ENCODE measurements around the gene TRAK2.
A peak's percentile ranks its signal among the peaks of the same experiment; 100 is the strongest.
"Not testable (repeated sequence)": the region's sequence is repeated elsewhere in the genome, so short reads cannot be mapped to it uniquely, and the experiment has no call there.

The TRAK2 gene

GRCh38 chr2:201451292-201452057 lies at the start of gene TRAK2, which contains the start of gene STRADB:
TRAK2 (minus strand) TSS chr2:201451458; CDS start chr2:201420507, 30,951 bp downstream.
STRADB (plus strand) TSS chr2:201451740; CDS start chr2:201454841, 3,101 bp downstream.
- TF ChIP-seq CTCF (IDR thresholded peaks at IDR 0.05; ENCODE audit: insufficient read depth, low read depth, low read length, missing control alignments) = peak; percentile 31

GRCh38 chr2:201500534-201500933 lies 49.3 kb upstream of the TRAK2 start:
- no peak for DNase-seq (ENCODE audit: low read depth)
- no peak for TF ChIP-seq CTCF (IDR thresholded peaks at IDR 0.05; ENCODE audit: insufficient read depth, low read depth, low read length, missing control alignments)
- no peak overlapping the region for H3K4me3 ChIP-seq (ENCODE audit: low read depth, low read length)

More at GRCh38 chr2:201451292-201452057, at the start of gene TRAK2, which contains the start of gene STRADB:
- DNase-seq (ENCODE audit: low read depth) = peak; percentile 98
- peak within 1 kb of the TSS; percentile 82 for H3K4me3 ChIP-seq (ENCODE audit: low read depth, low read length)

GRCh38 chr2:201496785-201497184 lies 45.5 kb upstream of the TRAK2 start:
- DNase-seq (ENCODE audit: low read depth) = no peak
- TF ChIP-seq CTCF (IDR thresholded peaks at IDR 0.05; ENCODE audit: insufficient read depth, low read depth, low read length, missing control alignments) = no peak
- H3K4me3 ChIP-seq (ENCODE audit: low read depth, low read length) = no peak overlapping the region

GRCh38 chr2:201490291-201490690 lies 39.0 kb upstream of the TRAK2 start:
- no peak overlapping the region for H3K4me3 ChIP-seq (ENCODE audit: low read depth, low read length)
- no peak for DNase-seq (ENCODE audit: low read depth)
- TF ChIP-seq CTCF (IDR thresholded peaks at IDR 0.05; ENCODE audit: insufficient read depth, low read depth, low read length, missing control alignments) = no peak

- H3K4me3 ChIP-seq (ENCODE audit: low read depth, low read length) = no peak overlapping the region
- no peak for TF ChIP-seq CTCF (IDR thresholded peaks at IDR 0.05; ENCODE audit: insufficient read depth, low read depth, low read length, missing control alignments)
- DNase-seq (ENCODE audit: low read depth) = no peak
These were observed 33.5 kb upstream of the TRAK2 start for GRCh38 chr2:201484805-201485204.

- H3K4me3 ChIP-seq (ENCODE audit: low read depth, low read length); DNase-seq (ENCODE audit: low read depth): not testable (repeated sequence)
These were observed 32.5 kb upstream of the TRAK2 start for GRCh38 chr2:201483758-201484157.

- DNase-seq (ENCODE audit: low read depth) = no peak
- TF ChIP-seq CTCF (IDR thresholded peaks at IDR 0.05; ENCODE audit: insufficient read depth, low read depth, low read length, missing control alignments) = no peak
These were observed 32.1 kb upstream of the TRAK2 start for GRCh38 chr2:201483342-201483741.

More at GRCh38 chr2:201483342-201483741, 32.1 kb upstream of the TRAK2 start:
- H3K4me3 ChIP-seq (ENCODE audit: low read depth, low read length) = no peak overlapping the region

Measured in GM12865 (cell line).